ENCODE results near the gene CMTM6. TPM values are rescaled to one million over a fixed set of nuclear protein-coding genes. Genes with fewer than 3 reads are reported as not detected.
A peak's percentile ranks its signal among the peaks of the same experiment; 100 is the strongest.

The CMTM6 gene
- total RNA-seq, 1 donor from 2014 or later = 53.6 TPM

GRCh38 chr3:32471246-32471645, 31.4 kb downstream of the CMTM6 start:
- no peaks in the 10 kb centered on the region for H3K9me3 Mint-ChIP-seq (ENCODE audit: unreplicated experiment)
- H4K20me1 ChIP-seq (ENCODE audit: insufficient read depth, low read length) = peaks cover 30% of the 10 kb centered on the region
- no peak overlapping the region for H3K27ac ChIP-seq (ENCODE audit: low read depth, low read length)
- FAIRE-seq (no peak), DNase-seq (ENCODE audit: low read depth) (no peak)
- H3K4me3 Mint-ChIP-seq (ENCODE audit: unreplicated experiment) = no peak overlapping the region
- H3K4me3 ChIP-seq (ENCODE audit: insufficient read depth, low read depth, low read length) = no peak overlapping the region
- no peaks in the 10 kb centered on the region for H3K36me3 ChIP-seq (ENCODE audit: insufficient read depth, low read length)
- H3K27me3 ChIP-seq (ENCODE audit: insufficient read depth, low read length) = no peaks in the 10 kb centered on the region
- peaks cover 13% of the 10 kb centered on the region for H3K36me3 Mint-ChIP-seq (ENCODE audit: low read depth, unreplicated experiment)
- H3K27me3 Mint-ChIP-seq (ENCODE audit: low read depth, unreplicated experiment) = no peaks in the 10 kb centered on the region
- no peak overlapping the region for H2AFZ ChIP-seq (ENCODE audit: low read depth, low read length)
- H3K4me1 Mint-ChIP-seq (ENCODE audit: low read depth, unreplicated experiment) = peaks cover 14% of the 10 kb centered on the region
- no peaks in the 10 kb centered on the region for H3K9me3 ChIP-seq (ENCODE audit: insufficient read depth, low read depth, low read length)
- TF ChIP-seq EZH2 (IDR thresholded peaks at IDR 0.05; ENCODE audit: insufficient read depth, low read length) = no peak
- TF ChIP-seq, protein P1, sequence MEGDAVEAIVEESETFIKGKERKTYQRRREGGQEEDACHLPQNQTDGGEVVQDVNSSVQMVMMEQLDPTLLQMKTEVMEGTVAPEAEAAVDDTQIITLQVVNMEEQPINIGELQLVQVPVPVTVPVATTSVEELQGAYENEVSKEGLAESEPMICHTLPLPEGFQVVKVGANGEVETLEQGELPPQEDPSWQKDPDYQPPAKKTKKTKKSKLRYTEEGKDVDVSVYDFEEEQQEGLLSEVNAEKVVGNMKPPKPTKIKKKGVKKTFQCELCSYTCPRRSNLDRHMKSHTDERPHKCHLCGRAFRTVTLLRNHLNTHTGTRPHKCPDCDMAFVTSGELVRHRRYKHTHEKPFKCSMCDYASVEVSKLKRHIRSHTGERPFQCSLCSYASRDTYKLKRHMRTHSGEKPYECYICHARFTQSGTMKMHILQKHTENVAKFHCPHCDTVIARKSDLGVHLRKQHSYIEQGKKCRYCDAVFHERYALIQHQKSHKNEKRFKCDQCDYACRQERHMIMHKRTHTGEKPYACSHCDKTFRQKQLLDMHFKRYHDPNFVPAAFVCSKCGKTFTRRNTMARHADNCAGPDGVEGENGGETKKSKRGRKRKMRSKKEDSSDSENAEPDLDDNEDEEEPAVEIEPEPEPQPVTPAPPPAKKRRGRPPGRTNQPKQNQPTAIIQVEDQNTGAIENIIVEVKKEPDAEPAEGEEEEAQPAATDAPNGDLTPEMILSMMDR (IDR thresholded peaks at IDR 0.05; ENCODE audit: insufficient read depth, low read depth, low read length) = no peak
- H3K4me2 ChIP-seq (ENCODE audit: low read length) = no peak overlapping the region
- no peak overlapping the region for H3K27ac Mint-ChIP-seq (ENCODE audit: unreplicated experiment)
- peaks cover 20% of the 10 kb centered on the region for H3K4me1 ChIP-seq (ENCODE audit: insufficient read depth, low read length)
- H3K9ac ChIP-seq (ENCODE audit: low read length) = no peak overlapping the region
- no peaks in the 10 kb centered on the region for H3K79me2 ChIP-seq (ENCODE audit: insufficient read depth, low read length)

DNA sequence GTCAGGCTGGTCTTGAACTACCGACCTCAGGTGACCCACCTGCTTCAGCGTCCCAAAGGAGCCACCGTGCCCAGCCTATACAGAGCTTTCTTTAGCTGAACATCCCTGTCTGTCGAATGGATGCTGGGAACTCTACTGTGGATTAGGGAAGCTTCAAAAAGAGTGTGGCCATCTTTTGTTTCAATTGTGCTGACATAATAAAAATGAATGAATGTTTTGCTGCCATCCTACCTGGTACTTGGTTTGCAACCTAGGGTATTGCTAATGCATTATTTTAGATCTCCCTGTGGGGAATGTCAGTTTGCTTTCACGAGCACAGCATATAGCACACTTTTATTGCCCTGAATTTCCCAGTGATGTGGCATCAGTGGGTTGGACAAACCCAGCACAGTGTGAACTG, 32.3 kb downstream of the CMTM6 start:
- Histone ChIP-seq H3K79me2 (ENCODE audit: insufficient read depth, low read length) (no peaks in the 10 kb centered on the region), H3K4me1 (ENCODE audit: insufficient read depth, low read length) (peaks cover 20% of the 10 kb centered on the region), H4K20me1 (ENCODE audit: insufficient read depth, low read length) (peaks cover 29% of the 10 kb centered on the region), H3K4me3 (ENCODE audit: insufficient read depth, low read depth, low read length) (no peak overlapping the region), H3K4me2 (ENCODE audit: low read length) (peak overlapping the region; percentile 73), H3K27ac (ENCODE audit: low read depth, low read length) (peak overlapping the region; percentile 71), H3K9me3 (ENCODE audit: insufficient read depth, low read depth, low read length) (no peaks in the 10 kb centered on the region), H2AFZ (ENCODE audit: low read depth, low read length) (no peak overlapping the region), H3K27me3 (ENCODE audit: insufficient read depth, low read length) (no peaks in the 10 kb centered on the region), H3K36me3 (ENCODE audit: insufficient read depth, low read length) (no peaks in the 10 kb centered on the region), H3K9ac (ENCODE audit: low read length) (no peak overlapping the region)
- FAIRE-seq (no peak), DNase-seq (ENCODE audit: low read depth) (no peak)
- no peak overlapping the region for H3K27ac Mint-ChIP-seq (ENCODE audit: unreplicated experiment)
- H3K4me3 Mint-ChIP-seq (ENCODE audit: unreplicated experiment) = no peak overlapping the region
- H3K36me3 Mint-ChIP-seq (ENCODE audit: low read depth, unreplicated experiment) = peaks cover 15% of the 10 kb centered on the region
- H3K4me1 Mint-ChIP-seq (ENCODE audit: low read depth, unreplicated experiment) = peaks cover 14% of the 10 kb centered on the region
- H3K9me3 Mint-ChIP-seq (ENCODE audit: unreplicated experiment) = no peaks in the 10 kb centered on the region
- TF ChIP-seq, protein P1 (IDR thresholded peaks at IDR 0.05; ENCODE audit: insufficient read depth, low read depth, low read length) = no peak
- no peak for TF ChIP-seq EZH2 (IDR thresholded peaks at IDR 0.05; ENCODE audit: insufficient read depth, low read length)
- H3K27me3 Mint-ChIP-seq (ENCODE audit: low read depth, unreplicated experiment) = no peaks in the 10 kb centered on the region

DNA sequence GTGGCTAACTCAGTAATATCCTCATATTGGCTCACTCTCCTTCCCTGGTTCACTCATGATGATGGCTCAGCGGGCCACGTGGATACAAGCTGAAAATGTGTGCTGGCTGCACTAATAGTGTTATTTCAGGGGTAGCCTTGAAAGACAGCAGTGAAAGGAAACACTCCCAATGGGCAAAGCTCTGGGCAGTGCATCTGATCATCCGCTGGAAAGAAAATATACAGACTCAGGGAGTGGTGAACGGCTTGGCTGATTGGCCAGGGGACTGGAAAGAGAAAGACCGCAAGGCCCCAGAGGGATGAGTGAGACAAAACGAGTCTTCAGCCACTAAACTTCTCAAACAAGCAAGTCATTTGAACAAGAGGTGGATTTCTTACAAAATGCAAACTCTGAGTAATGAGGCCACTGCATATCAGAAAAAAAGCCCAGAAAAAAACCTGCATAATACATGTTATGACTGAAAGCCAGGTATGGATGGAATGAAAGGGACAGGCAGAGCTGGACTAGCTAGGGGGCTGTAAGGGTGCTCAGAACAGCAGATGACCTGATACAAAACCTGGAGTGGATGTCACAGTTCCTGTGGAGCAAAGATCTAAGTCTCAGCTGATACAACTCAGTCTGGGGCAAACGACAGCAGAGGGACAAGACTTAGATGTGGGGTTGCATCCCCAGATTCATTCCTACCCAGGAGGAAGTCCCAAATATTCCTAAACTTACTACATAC, 33.3 kb downstream of the CMTM6 start:
- H3K27me3 Mint-ChIP-seq (ENCODE audit: low read depth, unreplicated experiment) = no peaks in the 10 kb centered on the region
- Histone ChIP-seq H4K20me1 (ENCODE audit: insufficient read depth, low read length) (peaks cover 29% of the 10 kb centered on the region), H3K36me3 (ENCODE audit: insufficient read depth, low read length) (no peaks in the 10 kb centered on the region)

More for the DNA sequence above, 33.3 kb downstream of the CMTM6 start:
- Mint-ChIP-seq H3K4me3 (ENCODE audit: unreplicated experiment) (no peak overlapping the region), H3K27ac (ENCODE audit: unreplicated experiment) (peak overlapping the region; percentile 64), H3K9me3 (ENCODE audit: unreplicated experiment) (no peaks in the 10 kb centered on the region), H3K4me1 (ENCODE audit: low read depth, unreplicated experiment) (peaks cover 14% of the 10 kb centered on the region), H3K36me3 (ENCODE audit: low read depth, unreplicated experiment) (peaks cover 17% of the 10 kb centered on the region)
- Histone ChIP-seq H2AFZ (ENCODE audit: low read depth, low read length) (no peak overlapping the region), H3K9ac (ENCODE audit: low read length) (peak overlapping the region; percentile 22), H3K79me2 (ENCODE audit: insufficient read depth, low read length) (no peaks in the 10 kb centered on the region), H3K27me3 (ENCODE audit: insufficient read depth, low read length) (no peaks in the 10 kb centered on the region), H3K27ac (ENCODE audit: low read depth, low read length) (peak overlapping the region; percentile 8), H3K9me3 (ENCODE audit: insufficient read depth, low read depth, low read length) (no peaks in the 10 kb centered on the region), H3K4me3 (ENCODE audit: insufficient read depth, low read depth, low read length) (no peak overlapping the region), H3K4me1 (ENCODE audit: insufficient read depth, low read length) (peaks cover 20% of the 10 kb centered on the region), H3K4me2 (ENCODE audit: low read length) (peak overlapping the region; percentile 73)
- TF ChIP-seq, protein P1 (IDR thresholded peaks at IDR 0.05; ENCODE audit: insufficient read depth, low read depth, low read length) = no peak
- TF ChIP-seq EZH2 (IDR thresholded peaks at IDR 0.05; ENCODE audit: insufficient read depth, low read length) = no peak
- DNase-seq (ENCODE audit: low read depth) (no peak), FAIRE-seq (no peak)

Measured in astrocyte (in vitro differentiated cells and primary cell).